Ovary (tissue), 3 donors: ENCODE results near the gene NSUN6.

Experiments used
- POLR2A ChIP-seq: fragments of 450-650 bp; IDR thresholded peaks from one replicate; pipeline ENCODE4 v1.6.1; 2017; ENCODE audit warnings: antibody characterized with exemption, mild to moderate bottlenecking, moderate library complexity
- TF ChIP-seq, protein P1 (sequence below), 3 donors: fragments of 450-650 bp in 2 of 3; fragments of 200-600 bp in 1 of 3; IDR thresholded peaks; one replicate each; pipeline versions ENCODE4 v1.5.1 to v1.8.0; 2016 to 2022; ENCODE audit warnings: antibody characterized with exemption in 3 of 3, mild to moderate bottlenecking in 1 of 3
- donor health status: DM: no; HTN: no; CAD: no.

DNA sequence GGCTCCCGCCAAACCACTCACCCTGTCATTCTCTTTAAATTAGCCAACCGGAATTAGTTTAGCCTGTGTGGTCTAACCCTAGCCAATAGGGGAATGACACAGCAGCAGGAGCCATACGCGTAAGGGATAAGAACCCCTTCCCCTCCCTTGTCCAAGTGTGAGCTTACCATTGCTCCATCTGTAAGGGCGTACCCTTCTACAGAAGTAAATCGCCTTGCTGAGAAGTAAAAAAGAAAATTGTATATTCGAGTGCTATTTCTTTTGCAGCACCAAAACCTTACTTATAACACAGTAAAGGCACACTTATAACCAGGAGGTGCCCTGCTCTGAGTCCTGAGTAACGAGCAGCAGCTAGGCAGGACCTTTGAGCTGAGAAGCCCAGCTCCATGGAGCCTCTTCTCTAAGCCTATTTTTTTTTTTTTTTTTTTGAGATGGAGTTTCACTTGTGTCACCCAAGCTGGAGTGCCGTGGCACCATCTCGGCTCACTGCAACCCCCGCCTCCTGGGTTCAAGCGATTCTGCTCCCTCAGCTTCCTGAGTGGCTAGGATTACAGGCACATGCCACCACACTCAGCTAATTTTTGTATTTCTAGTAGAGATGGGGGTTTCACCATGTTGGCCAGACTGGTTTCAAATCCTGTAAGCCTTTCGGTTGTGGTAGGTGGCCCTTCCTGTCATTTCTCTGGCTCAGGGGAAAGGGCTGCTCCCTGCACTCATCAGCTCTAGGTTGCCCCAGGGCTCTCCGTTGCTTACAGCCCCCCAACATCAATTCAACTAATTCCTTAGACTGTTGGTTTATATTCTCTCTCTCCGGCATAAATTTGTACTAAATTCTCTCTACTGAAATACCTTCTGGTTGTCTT, 73.3 kb downstream of the NSUN6 start:
- TF ChIP-seq, protein P1, sequence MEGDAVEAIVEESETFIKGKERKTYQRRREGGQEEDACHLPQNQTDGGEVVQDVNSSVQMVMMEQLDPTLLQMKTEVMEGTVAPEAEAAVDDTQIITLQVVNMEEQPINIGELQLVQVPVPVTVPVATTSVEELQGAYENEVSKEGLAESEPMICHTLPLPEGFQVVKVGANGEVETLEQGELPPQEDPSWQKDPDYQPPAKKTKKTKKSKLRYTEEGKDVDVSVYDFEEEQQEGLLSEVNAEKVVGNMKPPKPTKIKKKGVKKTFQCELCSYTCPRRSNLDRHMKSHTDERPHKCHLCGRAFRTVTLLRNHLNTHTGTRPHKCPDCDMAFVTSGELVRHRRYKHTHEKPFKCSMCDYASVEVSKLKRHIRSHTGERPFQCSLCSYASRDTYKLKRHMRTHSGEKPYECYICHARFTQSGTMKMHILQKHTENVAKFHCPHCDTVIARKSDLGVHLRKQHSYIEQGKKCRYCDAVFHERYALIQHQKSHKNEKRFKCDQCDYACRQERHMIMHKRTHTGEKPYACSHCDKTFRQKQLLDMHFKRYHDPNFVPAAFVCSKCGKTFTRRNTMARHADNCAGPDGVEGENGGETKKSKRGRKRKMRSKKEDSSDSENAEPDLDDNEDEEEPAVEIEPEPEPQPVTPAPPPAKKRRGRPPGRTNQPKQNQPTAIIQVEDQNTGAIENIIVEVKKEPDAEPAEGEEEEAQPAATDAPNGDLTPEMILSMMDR (IDR thresholded peaks at IDR 0.05) = no peak
- TF ChIP-seq POLR2A = no peak
